ENCODE measurements around the gene RALGAPA1.
A peak's percentile ranks its signal among the peaks of the same experiment; 100 is the strongest.

RALGAPA1 gene

DNA sequence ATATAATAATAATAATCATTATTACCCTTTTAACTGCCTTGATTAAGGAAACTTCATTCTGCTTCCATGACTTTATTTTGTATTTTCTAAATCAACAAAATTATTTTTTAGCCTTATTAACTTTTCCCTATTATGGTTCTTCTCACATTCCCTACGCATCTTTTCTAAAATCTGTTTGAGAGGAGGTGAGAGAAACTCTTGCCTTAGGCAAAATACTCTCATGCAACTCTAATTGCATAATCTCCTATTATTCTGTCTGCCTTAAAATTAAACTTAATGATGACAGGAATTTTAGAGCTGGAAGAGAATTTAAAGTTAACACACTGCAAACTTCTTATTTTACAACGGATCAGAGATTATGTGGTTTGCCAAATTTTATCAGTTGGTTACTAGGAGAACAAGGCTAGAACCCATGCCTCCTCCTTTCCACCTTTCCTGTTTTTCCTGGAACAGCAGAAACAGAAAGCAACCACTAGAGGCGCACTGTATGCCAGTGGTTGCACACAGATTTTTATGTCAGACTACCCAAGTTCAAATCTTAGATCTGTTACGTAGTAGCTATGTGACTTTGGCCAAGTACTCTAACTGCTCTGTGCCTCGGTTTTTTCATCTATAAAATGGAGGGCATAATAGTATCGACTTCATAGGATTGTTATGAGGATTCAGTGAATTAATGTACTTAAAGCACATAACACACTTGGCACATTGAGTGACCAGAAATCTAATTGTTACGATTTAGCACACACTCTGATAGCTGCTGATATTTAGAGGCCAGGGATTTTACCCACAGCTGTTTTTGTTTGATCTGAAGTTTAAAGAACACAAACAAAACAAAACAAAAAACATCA is 12.7 kb upstream of the RALGAPA1 start:
- no peak overlapping the region for H3K4me3 ChIP-seq (ENCODE audit: control insufficient read depth, low read depth, low read length)
- DNase-seq (ENCODE audit: low read depth) = peak; percentile 55
- TF ChIP-seq, protein P1, sequence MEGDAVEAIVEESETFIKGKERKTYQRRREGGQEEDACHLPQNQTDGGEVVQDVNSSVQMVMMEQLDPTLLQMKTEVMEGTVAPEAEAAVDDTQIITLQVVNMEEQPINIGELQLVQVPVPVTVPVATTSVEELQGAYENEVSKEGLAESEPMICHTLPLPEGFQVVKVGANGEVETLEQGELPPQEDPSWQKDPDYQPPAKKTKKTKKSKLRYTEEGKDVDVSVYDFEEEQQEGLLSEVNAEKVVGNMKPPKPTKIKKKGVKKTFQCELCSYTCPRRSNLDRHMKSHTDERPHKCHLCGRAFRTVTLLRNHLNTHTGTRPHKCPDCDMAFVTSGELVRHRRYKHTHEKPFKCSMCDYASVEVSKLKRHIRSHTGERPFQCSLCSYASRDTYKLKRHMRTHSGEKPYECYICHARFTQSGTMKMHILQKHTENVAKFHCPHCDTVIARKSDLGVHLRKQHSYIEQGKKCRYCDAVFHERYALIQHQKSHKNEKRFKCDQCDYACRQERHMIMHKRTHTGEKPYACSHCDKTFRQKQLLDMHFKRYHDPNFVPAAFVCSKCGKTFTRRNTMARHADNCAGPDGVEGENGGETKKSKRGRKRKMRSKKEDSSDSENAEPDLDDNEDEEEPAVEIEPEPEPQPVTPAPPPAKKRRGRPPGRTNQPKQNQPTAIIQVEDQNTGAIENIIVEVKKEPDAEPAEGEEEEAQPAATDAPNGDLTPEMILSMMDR (conservative IDR thresholded peaks at IDR 0.05; ENCODE audit: control insufficient read depth, insufficient read depth, low read depth, low read length) = peak; percentile 94

DNA sequence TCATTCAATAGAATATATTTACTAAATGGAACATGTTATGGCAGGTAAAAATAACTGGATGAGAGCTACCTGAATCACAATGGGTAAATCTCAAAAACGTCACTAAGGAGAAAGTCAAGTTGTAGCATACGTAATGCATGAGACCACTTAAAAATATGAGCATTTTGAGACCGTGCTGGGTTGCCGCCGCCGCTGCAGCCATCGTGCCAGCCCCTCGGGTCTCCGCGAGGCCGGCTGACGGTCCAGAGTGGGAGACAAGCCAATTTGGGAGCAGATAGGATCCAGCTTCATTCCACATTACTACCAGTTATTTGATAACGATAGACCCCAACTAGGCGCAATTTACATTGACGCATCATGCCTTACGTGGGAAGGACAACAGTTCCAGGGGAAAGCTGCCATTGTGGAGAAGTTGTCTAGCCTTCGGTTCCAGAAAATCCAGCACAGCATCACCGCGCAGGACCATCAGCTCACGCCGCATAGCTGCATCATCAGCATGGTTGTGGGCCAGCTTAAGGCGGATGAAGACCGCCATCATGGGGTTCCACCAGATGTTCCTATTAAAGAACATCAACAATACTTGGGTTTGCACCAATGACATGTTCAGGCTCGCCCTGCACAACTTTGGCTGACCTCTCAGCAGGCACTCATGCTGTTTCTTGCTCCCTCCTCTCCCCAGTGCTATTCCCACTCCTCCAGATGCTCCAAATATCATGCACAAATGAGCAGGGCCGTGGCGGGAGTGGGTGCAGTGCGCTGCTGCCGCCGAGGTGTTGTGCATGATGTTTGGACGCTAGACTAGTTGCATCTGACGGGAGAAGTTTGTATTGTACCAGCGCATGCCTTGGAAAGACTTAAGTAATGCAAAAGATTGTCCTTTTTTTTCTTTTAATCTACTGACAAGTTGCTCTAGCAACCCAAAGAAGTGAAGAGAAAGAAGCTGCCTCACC is 10.8 kb upstream of the RALGAPA1 start:
- TF ChIP-seq, protein P1 (conservative IDR thresholded peaks at IDR 0.05; ENCODE audit: control insufficient read depth, insufficient read depth, low read depth, low read length) = no peak

DNA sequence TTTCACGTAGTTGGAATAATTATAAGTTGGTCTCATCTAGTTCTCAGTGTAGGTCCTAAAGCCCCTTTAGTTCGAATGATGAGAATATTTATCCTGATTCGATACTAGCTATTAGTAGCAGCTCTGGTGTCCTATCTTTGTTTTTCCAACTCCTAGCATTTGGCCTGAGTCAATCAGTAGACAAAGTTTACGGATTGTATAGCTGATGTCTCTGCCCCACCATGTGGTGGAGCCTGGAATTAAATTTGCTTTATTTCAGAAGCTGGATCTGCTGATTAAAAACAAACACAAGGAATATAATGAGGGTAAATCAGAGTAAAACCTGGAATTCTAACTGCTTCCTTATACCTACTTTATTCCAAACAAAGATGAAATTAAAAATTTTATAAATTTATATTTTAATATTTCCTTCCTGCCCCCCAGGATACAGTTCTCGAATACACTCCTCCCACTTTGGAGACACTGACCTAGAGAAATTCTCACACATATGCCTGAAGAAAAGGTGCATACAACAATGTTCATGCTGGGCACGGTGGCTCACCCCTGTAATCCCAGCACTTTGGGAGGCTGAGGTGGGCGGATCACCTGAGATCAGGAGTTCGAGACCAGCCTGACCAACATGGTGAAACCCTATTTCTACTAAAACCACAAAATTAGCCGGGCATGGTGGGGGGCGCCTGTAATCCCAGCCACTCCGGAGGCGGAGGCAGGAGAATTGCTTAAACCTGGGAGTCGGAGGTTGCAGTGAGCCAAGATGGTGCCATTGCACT is 9.4 kb upstream of the RALGAPA1 start:
- TF ChIP-seq, protein P1 (conservative IDR thresholded peaks at IDR 0.05; ENCODE audit: control insufficient read depth, insufficient read depth, low read depth, low read length) = peak; percentile 66
- H3K4me3 ChIP-seq (ENCODE audit: control insufficient read depth, low read depth, low read length) = no peak overlapping the region
- DNase-seq (ENCODE audit: low read depth) = peak; percentile 56

More for the DNA sequence above, 10.8 kb upstream of the RALGAPA1 start:
- no peak for DNase-seq (ENCODE audit: low read depth)
- no peak overlapping the region for H3K4me3 ChIP-seq (ENCODE audit: control insufficient read depth, low read depth, low read length)

- no peak overlapping the region for H3K4me3 ChIP-seq (ENCODE audit: control insufficient read depth, low read depth, low read length)
- TF ChIP-seq, protein P1 (conservative IDR thresholded peaks at IDR 0.05; ENCODE audit: control insufficient read depth, insufficient read depth, low read depth, low read length) = peak; percentile 90
- peak; percentile 58 for DNase-seq (ENCODE audit: low read depth)
These were observed 5.4 kb upstream of the RALGAPA1 start for GRCh38 chr14:35814371-35815005.

- H3K4me3 ChIP-seq (ENCODE audit: control insufficient read depth, low read depth, low read length) = no peak overlapping the region
- TF ChIP-seq, protein P1 (conservative IDR thresholded peaks at IDR 0.05; ENCODE audit: control insufficient read depth, insufficient read depth, low read depth, low read length) = no peak
- no peak for DNase-seq (ENCODE audit: low read depth)
These were observed 1.9 kb upstream of the RALGAPA1 start for GRCh38 chr14:35810963-35811362.
